Measurements from ENCODE around the gene CARD11.

The CARD11 gene

DNA sequence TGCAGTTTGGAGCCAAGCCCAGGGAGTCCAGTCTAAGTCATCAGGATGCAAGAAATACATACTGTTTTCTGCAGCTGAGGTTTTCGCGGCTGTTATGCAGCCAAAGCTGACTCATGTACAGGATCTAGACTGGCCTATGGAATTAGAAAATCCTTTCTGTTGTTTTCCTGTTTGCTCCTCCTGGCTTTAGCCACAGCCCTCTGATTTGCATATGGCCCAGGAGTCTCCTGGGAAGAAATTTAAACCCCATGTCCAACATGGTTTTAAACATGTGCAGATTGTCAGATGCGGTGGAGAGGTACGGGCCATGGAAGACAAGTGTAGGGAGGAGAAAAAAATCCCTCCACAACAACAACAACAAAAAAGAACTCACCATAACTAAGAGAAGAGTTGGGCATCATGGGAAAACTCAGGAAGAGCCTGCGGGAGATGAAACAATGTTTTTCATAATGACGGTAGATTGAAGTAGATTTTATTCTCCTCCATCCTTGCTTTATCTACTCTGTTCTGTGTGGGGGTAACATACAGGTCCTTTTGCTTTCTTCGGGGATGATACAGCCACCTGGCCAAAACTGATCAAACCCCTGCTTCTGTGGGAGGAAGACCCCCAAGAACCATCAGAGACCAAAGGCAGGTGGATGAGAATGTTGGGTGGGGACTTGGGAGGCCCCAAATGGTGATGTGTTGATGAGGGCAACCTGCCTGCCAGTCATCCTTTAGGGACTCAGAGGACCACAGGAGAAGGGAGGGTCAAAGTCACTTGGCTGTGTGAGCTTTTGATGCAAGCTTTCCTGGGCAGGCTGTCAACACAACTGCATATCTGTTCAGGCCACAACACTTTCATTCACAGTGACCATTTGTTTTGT, 169.7 kb downstream of the CARD11 start:
- no peak for DNase-seq (ENCODE audit: low read depth, low spot score)

DNA sequence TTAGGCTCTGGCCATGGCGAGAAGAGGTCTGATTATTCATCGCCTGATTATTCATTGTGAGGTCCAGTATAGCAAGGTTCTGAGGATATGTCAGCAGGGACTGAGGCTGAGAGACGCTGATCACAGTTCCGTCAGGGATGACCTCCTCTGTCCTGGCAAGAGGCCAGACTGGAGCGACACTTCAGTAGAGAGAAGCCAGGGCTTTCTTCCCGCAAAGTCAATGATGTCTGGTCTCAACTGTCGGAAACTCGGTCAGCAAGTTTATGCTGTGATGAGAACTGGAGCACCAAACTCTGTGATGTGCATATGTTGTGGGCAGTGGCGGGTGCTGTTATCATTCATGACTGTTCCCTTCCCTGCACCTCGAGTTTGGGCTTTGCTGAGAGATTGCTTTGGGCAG, 170.5 kb downstream of the CARD11 start:
- no peak for DNase-seq (ENCODE audit: low read depth, low spot score)

DNA sequence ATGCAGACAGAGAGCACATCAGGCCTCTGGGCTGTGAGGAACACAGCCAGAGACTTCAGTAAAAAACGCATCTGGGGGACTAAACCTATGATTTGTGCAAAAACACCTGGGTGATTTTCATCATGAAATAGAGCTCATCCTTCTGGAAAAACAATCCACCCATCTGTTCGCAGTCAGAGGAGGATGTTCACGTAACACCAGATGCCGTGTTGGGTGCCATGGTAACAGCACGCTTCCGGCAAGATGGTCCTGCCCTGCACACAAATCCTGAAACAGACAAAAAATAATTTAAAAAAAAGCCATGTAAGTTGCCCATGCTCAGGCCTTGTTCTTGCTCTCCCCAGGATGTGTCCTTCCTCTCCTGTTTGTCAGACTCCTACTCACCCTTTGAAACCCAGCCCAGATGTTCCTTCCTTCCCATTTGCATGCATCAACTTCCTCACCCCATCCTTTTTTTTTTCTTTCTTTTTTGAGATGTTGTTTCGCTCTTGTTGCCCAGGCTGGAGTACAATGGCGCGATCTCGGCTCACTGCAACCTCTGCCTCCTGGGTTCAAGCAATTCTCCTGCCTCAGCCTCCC, 171.3 kb downstream of the CARD11 start:
- DNase-seq (ENCODE audit: low read depth, low spot score): no peak

DNA sequence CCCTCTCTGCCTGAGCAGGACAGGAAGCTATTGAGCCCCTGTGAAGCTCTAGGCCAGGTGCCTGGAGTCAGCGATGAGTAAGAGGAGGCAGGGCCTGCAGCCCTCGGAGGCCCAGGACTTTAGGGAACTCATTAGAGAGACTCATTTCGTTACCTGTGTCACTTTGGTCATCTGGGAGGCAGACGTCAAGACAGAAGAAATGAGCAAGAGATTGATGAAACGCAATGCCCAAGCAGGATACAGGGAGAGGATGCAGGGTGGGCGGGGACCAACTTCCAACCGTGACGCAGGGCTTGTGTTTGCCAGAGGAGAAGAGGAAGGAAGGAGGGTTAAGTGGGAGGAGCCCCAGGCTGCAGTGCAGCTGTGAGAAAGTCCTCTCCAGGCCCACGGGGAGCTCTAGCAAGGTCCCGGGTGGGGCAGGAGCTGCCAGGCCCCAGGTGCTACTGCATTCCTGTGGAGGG, 173.2 kb downstream of the CARD11 start:
- no peak for DNase-seq (ENCODE audit: low read depth, low spot score)

DNA sequence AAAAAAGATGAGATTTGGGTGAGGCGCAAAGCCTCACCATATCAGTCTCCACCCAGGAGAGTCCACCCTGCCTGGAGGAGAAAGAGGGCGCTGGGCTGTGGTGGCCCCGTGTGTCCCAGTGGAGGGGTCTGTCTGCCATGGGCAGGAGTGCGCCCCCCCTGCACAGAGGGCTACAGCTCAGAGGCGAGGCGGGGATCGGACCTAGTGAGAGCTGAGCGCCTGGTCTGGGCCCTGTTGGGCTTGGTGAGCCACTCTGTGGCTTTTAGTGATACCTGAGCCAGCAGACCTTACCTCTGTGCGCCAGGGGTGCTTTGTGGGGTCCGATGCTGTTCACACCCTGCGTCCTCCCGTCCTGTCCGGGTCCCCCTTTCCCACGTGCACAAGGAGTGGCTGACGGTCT, 173.7 kb downstream of the CARD11 start:
- no peak for DNase-seq (ENCODE audit: low read depth, low spot score)

DNA sequence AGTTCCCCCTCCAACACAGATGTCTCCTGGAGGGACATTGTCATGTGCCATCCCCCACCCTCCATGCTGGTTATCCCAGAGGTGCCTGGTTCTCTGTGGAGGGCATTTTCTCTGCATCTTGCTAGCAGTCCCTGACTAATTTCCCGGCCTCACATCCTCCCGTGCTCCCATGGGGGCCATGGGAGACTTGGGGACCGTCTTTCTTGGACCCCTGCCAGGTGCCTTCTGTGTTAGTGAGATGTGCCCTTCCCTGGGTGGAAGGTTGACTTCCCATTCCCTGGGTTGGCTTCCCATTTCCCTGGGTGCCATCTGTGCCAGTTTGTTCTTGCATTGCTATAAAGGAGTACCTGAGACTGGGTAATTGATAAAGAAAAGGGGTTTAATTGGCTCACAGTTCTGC, 177.1 kb downstream of the CARD11 start:
- DNase-seq (ENCODE audit: low read depth, low spot score): no peak

DNA sequence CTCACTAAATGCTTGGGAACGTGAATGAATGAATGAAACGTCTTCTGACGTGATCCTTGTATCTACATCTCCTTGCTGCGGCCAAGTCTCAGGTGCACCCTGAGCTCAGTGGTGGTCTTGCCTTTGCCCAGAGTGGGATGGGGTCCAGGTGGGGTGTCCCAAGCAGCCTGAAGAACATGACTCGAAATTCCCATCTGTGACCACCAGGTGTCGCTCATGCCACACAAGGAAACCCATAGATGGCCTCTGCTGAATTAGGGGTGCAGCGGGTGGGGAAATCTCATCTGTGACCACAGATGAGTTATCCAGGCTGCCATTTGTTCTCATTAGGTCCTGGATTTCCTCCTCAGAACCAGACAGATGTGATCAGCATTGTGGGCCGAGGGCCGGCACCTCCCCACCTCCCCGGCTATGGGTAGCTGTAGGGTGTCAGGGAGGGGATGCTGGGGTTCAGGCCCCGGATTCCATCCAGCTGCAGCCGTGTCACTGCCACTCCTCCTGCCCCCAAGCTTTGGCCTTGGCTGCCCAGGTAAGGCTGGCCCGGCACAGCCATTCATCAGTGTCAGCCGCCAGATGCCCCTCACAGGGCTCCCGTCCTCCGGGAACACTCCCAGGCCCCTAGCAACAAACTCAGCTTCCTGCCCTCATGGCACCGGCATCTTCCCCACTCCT, 178.5 kb downstream of the CARD11 start:
- DNase-seq (ENCODE audit: low read depth, low spot score): no peak

DNA sequence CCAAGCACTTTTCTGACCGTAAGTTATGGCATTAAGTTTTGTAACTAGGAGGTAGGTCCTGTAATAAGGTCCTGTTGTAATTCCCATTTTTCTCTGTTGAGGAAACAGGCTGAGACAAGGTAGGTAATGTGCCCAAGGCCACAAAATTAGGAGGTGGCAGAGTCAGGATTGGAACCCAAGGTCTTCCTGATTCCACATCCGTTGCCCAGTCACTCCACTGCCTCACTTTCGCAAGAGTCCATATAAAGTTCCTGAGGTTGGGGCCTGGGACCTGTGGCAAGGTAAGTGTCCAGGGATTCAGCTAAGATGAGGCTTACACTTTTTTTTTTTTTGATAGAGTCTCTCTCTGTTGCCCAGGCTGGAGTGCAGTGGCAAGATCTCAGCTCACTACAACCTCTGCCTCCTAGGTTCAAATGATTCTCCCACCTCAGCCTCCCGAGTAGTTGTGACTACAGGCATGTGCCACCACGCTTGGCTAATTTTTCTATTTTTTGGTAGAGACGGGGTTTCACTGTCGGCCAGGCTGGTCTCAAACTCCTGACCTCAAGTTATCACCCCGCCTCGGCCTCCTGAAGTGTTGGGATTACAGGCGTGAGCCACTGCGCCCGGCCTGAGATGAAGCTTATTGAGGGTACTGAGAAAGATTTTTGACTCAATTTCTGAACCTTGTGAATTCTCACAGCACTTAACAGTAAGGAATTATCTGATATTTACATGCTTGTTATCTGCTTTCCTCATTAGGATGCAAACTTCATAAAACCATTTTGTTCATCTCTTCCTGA, 179.3 kb downstream of the CARD11 start:
- DNase-seq (ENCODE audit: low read depth, low spot score): no peak

DNA sequence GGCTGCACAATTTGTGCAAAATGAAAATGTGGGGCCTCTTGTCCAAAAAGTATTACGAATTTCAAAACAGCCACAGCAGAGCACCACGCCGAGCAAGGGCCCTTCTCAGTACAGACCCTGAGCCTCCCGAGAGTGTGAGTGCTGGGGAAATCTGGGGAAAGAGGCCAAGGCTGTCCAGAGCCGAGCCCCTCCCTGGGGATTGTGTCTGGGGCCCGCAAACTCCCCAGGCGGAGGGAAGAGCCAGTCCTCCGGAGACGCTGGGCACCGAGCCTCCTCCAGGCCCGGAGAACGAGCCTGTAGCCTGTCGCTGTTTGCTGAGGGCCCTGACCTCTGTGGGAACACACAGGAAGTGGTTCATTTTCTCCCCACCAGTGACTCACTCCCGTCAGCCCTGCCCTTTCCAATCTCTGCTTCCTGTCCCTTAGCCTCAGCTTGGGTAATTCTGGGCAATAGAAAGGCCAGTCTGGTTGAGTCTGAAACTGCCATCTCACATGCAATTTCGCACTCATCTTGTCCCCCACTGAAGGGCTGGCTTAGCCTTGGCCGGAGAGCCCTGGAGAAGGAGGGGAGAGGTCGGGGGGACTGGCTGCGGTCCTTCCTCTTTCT, 180.1 kb downstream of the CARD11 start:
- no peak for DNase-seq (ENCODE audit: low read depth, low spot score)

DNA sequence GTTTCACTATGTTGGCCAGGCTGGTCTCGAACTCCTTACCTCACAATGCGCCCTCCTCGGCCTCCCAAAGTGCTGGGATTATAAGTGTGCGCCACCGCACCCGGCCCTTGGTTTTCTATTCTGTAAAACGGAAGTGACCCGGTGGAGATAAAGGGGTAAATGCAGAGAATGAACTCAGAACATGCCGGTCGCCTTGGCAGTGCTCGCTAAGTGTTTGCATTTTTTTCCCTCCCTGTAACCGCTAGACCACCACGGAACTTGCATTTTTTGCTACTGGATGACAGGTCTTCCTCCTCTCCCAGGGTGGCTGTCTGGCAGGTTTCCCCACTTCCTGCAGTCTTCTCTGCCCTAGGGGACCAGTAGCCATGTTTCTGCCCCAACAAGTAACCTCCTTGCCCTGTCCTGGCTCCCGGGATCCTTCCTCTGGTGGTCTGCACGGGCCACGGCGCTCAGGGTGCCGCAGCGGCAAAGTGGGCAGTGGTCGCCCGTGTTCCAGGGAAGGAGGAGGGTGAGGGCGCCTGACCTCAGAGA, 180.8 kb downstream of the CARD11 start:
- DNase-seq (ENCODE audit: low read depth, low spot score): no peak

DNA sequence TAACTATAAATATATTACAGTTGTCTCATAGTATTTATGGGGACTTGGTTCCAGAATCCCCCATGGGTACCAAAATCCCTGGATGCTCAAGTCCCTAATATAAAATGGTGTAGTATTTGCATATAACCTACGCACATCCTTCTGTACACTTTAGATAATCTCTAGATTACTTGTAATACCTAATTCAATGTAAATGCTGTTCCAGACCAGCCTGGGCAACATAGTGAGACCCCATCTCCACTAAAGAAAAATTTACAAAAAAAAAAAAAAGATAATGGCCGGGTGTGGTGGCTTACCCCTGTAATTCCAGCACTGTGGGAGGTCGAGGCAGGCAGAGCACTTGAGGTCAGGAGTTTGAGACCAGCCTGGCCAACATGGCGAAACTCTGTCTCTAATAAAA, 182.2 kb downstream of the CARD11 start:
- DNase-seq (ENCODE audit: low read depth, low spot score): no peak

DNA sequence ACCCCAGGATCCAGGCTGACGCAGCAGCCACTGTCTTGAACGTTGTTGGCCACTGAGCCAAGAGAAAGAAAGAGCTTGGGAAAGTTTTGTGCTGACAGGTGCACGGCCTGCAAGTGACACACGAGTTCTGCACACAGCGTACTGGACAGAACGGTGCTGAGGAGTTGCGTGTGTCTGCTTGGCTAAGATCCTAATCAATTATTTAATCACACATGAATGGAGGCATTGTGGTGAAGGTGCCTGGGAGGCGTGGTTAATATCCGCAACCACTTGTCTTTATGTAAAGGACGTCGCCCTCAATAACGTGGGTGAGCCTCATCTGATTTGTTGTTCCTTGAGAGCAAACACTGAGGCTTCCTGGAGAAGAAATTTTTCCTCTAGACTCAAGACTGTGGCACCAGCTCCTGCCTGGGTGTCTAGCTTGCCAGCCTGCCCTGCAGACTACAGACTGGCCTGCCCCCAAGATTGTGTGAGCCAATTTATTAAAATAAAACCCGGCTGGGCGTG, 183.0 kb downstream of the CARD11 start:
- no peak for DNase-seq (ENCODE audit: low read depth, low spot score)

DNA sequence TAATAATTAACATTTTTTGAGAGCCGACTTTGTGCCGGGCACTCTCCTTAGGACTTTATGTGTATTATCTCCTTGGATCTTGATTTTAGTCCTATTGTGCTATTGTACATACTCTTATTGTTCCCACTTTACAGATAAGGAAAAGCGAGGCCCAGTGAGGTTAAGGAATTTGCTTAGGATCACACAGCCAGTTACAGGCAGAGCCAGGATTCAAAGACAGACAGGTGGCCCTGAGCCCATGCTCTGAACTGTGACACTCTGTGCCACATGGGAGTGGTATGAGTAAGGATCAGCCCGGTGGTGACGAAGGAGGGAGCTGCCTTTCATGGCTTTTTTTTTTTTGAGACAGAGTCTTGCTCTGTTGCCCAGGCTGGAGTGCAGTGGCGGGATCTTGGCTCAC, 183.7 kb downstream of the CARD11 start:
- DNase-seq (ENCODE audit: low read depth, low spot score): no peak

DNA sequence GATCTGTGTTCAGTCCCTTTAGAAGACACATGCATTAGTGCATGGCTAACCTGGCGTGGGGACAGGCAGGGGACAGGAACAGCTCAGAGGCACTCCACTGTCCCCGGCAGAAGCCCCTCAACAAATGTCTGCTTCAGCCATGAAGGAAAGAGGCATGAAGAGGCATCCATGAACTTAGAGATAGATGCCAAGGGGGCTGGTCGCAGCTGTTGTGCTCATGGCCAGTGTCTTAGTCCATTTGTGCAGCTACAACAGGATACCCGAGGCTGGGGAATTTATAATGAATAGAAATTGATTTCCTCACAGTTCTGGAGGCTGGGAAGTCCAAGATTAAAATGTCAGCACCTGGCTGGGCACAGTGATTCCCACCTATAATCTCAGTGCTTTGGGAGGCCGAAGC, 185.0 kb downstream of the CARD11 start:
- DNase-seq (ENCODE audit: low read depth, low spot score): no peak

DNA sequence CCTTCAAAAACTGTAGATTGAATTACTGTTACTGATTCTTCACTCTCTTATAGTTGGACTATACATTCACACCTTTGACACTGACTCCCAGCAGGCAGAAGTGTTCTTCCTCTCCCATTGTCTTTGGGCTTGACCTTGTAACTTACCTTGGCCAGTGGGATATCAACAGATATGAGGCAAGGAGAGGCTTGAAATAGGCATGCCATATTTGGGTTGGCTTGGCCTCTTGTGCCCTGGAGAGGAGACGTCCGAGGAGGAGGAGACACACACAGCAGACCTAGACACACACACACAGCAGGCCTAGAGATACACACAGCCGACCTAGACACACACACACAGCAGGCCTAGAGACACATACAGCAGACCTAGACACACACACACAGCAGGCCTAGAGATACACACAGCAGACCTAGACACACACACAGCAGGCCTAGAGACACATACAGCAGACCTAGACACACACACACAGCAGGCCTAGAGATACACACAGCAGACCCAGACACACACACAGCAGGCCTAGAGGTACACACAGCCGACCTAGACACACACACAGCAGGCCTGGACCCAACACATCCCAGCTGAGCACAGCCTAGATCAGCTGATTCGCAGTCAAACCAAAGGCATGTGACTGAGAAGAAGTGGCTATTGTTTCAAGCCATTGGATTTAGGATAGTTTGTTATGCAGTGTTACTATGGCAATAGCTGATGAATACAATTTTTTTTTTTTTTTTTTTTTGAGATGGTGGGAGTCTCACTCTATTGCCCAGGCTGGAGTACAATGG, 187.1 kb downstream of the CARD11 start:
- DNase-seq (ENCODE audit: low read depth, low spot score): no peak

Data from smooth muscle cell of the brain vasculature (primary cell).